Neural cell (in vitro differentiated cells): Measurements from ENCODE around the gene FUT8.

Experiments
- CTCF ChIP-seq: fragments of 450-650 bp; IDR thresholded peaks from 2 replicates; pipeline ENCODE4 v1.5.1; 2014; ENCODE audit warnings: antibody characterized with exemption, mild to moderate bottlenecking, moderate library complexity; ENCODE audit not compliant: poor library complexity, severe bottlenecking
- EZH2 ChIP-seq: fragments of 200-600, 300-800 bp; shearing (Covaris generic), sonication (generic); IDR thresholded peaks from 2 replicates; pipeline ENCODE4 v1.6.1; 2014; ENCODE audit warnings: antibody characterized with exemption, low read length, borderline replicate concordance, mild to moderate bottlenecking; ENCODE audit not compliant: insufficient read depth, poor library complexity, severe bottlenecking
- MXI1 ChIP-seq: fragments of 450-650 bp; conservative IDR thresholded peaks from 2 replicates; pipeline ENCODE4 v1.6.1; 2014; ENCODE audit warnings: antibody characterized with exemption, mild to moderate bottlenecking; ENCODE audit not compliant: poor library complexity, severe bottlenecking
- RAD21 ChIP-seq: fragments of 450-650 bp; conservative IDR thresholded peaks from 2 replicates; pipeline ENCODE4 v1.6.1; 2014; ENCODE audit warnings: antibody characterized with exemption, mild to moderate bottlenecking, moderate library complexity
- SMC3 ChIP-seq: fragments of 450-650 bp; conservative IDR thresholded peaks from 2 replicates; pipeline ENCODE4 v1.6.1; 2014; ENCODE audit warnings: antibody characterized with exemption, mild to moderate bottlenecking, moderate library complexity; ENCODE audit not compliant: poor library complexity
- TF ChIP-seq, protein P1 (sequence below): IDR thresholded peaks from 2 replicates; pipeline ENCODE4 v1.6.1; 2012; ENCODE audit warnings: borderline replicate concordance

DNA sequence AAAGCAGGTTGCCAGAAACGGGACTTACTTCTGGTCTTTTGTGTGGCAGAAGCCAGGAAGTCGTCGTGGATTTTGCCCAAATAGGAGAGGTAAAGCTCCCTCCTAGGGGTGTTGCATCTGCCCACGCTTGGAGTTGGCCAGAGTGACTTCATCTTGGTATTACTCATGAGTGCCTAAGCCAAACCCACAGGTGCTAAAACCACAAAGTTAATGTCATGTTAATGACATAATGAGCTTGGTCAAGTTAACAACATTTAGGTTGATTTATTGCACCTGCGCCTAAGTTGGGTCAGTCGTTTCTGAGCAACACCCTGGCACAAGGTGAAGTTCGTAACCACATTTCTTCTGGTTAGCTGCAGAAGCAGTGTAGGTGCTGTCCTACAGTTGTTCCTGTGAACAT lies 225.2 kb downstream of the FUT8 start:
- TF ChIP-seq, protein P1, sequence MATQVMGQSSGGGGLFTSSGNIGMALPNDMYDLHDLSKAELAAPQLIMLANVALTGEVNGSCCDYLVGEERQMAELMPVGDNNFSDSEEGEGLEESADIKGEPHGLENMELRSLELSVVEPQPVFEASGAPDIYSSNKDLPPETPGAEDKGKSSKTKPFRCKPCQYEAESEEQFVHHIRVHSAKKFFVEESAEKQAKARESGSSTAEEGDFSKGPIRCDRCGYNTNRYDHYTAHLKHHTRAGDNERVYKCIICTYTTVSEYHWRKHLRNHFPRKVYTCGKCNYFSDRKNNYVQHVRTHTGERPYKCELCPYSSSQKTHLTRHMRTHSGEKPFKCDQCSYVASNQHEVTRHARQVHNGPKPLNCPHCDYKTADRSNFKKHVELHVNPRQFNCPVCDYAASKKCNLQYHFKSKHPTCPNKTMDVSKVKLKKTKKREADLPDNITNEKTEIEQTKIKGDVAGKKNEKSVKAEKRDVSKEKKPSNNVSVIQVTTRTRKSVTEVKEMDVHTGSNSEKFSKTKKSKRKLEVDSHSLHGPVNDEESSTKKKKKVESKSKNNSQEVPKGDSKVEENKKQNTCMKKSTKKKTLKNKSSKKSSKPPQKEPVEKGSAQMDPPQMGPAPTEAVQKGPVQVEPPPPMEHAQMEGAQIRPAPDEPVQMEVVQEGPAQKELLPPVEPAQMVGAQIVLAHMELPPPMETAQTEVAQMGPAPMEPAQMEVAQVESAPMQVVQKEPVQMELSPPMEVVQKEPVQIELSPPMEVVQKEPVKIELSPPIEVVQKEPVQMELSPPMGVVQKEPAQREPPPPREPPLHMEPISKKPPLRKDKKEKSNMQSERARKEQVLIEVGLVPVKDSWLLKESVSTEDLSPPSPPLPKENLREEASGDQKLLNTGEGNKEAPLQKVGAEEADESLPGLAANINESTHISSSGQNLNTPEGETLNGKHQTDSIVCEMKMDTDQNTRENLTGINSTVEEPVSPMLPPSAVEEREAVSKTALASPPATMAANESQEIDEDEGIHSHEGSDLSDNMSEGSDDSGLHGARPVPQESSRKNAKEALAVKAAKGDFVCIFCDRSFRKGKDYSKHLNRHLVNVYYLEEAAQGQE: no peak
- no peak for TF ChIP-seq CTCF
- no peak for TF ChIP-seq MXI1
- no peak for TF ChIP-seq SMC3
- TF ChIP-seq EZH2: no peak
- TF ChIP-seq RAD21: no peak
